ENCODE measurements around the gene ATP1B3.

GRCh38 chr3:141863491-141863890 lies 13.0 kb upstream of the ATP1B3 start:
- TF ChIP-seq POLR2A (IDR thresholded peaks at IDR 0.05; ENCODE audit: low read length) (no peak), GATA1 (IDR thresholded peaks at IDR 0.05; ENCODE audit: low read depth, low read length) (no peak)
